Caki2 (cell line): Measurements from ENCODE around the gene PSMB5. TPM values are rescaled to one million over a fixed set of nuclear protein-coding genes. Genes with fewer than 3 reads are reported as not detected.
"Not testable (repeated sequence)": the region's sequence is repeated elsewhere in the genome, so short reads cannot be mapped to it uniquely, and the experiment has no call there.

ENCODE experiments used
- DNase-seq: peaks from one replicate; pipeline ENCODE4 v3.0.0-alpha.2; 2015; ENCODE audit warnings: low read depth
- in situ Hi-C: cut with HindIII; loops from 2 replicates; pipeline ENCODE4 v1.10.0; 2016; ENCODE audit warnings: low sequenced_read_pairs, low pct_unique_long_range_greater_than_20kb, mixed read lengths
- total RNA-seq: library from RNA; depleted of rRNA; stranded (reverse); fragments of >200 nt; shearing (Covaris generic); gene quantifications from 2 replicates; pipeline ENCODE4 v1.2.3, GENCODE V29; 2014; ENCODE audit warnings: low replicate concordance

The PSMB5 gene
- total RNA-seq, 1 experiment from 2014 or later, result 270 TPM

DNA sequence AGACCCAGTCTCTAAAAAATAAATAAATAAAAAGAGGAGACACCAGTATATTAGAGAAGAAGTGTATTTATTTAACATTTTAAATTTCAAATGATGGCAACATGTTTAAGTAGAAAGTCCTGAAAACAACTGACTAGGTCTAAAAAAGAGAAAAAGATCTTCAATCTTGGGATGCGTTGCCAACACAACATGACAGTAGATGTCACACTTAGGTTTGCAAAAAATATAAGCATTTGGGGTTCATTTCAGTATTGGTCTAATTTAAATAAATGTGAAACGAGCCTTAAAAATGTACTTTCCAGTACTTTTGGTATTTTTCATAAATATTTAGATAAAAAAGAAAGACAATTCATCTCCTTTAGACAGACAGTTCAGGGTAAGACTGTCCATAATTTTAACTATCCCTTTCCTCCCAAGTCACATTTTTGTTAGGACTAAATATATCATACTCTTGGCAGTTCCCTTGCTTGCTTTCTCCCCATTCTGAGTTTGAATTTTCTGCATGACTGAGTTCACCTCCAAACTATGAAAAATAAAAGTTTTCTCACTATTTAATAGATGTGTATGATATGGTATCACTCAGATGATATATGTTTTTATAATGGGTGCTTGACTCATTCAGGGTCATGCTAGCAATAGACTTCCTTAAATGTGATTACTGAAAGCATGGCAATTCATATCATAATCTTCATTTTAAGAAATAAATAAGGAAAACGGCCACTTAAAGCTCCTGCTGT is 29.1 kb downstream of the PSMB5 start:
- in situ Hi-C loops, result no loop called here
- DNase-seq, result no peak

DNA sequence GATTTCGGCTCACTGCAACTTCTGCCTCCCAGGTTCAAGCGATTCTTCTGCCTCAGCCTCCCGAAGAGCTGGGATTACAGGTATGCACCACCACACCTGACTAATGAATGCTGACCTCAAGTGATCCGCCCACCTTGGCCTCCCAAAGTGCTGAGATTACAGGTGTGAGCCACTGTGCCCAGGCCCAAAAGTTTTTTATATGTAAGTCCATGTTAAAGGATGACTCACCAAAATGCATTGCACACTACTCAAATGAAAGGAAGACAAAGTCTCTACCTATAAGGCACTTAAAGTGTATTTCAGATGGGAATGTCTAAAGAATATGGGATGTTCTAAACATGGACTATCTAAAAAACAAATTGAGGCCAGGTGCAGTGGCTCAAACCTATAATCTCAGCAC is 30.4 kb downstream of the PSMB5 start:
- in situ Hi-C loops, DNase-seq: not testable (repeated sequence)

DNA sequence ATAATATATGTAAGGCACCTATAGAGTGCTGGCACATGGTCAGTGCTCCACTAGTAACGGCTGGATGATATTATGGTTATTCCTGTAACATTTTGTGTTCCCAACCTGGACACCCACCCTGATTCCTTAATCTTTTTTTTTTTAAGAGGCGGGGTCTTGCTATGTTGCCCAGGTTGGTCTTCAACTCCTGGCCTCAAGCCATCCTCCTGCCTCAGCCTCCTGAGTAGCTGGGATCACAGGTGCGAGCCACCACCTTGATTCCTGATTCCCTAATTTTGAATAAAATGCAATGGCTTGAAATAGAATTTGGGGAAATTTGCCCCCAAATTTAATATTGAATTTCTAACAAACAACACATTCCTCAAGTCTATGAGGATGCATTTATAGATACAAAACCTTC is 32.1 kb downstream of the PSMB5 start:
- no peak for DNase-seq
- in situ Hi-C loops, result no loop called here

DNA sequence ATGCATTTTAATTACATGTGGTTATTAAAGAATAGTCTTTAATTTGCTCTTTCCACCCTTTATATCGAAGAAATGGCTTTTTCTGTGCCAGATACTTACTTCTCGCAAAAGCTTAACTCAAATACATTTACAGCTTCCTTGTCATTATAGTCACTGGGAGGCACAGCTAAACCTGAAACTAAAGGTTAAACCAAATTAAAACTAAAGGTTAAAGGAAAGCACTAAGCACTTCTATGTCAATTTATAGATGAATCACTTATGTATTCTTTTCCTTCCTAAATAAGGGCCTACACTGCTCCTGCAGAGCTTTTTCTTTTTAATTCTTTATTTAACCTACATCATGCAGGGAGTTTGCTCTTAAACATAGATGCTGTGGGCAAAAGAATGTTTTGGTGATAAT is 33.8 kb downstream of the PSMB5 start:
- in situ Hi-C loops, result no loop called here
- no peak for DNase-seq

DNA sequence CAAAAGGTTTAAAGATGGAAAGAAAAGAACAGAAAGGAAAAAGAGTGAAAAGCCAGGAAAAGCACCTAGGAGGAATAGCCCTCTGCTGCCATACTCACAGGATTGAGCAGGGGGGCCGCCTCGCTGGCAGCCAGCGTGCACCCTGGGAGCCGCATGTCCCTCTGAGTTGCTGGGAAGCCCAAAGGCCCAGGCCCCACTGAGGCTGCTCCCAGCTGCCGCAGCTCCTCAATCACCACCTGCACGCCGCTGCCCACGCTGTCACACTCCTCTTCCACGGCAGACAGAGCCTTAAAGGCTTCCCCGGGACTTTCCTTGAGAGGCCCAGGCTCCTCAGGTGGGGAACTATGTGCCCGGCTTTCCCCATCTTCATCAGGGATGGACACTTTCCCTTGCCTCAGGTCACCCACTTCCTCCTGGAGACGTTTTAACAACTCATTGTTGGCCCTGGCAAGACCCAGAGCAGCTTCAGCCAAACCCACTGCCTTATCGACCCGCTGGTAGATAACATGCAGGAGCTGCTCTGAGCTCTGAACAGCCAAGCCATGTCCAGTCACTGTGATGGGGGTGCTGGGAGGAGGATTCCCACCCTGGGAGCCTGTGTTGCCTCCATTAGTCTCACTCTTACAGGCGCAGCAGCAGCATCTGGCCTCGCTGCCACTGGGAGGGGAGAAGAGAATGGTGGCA is 36.2 kb downstream of the PSMB5 start:
- DNase-seq, result no peak
- in situ Hi-C loops, result no loop called here

DNA sequence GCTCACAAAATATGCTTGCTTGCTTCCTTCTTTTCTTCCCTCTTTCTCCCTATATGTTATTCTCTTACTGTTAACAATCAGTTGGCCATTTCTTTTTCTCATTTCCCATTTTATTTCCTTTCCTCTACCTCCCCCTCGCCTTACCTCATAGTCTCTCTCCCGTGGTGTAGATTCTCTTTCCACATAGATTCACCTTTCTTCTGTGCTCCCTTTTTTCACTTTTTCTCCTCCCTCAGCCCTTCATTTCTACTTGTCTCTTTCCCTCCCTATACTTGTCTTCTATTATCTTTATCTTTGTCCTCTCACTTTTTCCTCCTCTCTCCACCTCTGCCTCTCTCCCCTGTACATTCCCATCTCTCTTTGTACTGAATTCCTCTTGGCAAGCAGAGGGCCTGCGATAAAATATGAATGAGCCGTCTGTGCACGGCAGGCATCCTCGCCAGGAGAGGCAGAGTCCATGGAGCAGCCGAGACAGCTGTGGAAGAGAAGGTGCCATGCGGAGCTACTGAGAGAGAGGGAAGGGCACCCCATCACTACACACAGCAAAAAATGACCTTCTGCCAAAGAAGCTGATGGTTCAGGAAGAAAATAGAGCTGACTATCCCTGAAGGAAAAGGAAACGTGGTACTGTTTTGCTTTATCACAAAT is 36.9 kb downstream of the PSMB5 start:
- no peak for DNase-seq
- in situ Hi-C loops, result no loop called here

DNA sequence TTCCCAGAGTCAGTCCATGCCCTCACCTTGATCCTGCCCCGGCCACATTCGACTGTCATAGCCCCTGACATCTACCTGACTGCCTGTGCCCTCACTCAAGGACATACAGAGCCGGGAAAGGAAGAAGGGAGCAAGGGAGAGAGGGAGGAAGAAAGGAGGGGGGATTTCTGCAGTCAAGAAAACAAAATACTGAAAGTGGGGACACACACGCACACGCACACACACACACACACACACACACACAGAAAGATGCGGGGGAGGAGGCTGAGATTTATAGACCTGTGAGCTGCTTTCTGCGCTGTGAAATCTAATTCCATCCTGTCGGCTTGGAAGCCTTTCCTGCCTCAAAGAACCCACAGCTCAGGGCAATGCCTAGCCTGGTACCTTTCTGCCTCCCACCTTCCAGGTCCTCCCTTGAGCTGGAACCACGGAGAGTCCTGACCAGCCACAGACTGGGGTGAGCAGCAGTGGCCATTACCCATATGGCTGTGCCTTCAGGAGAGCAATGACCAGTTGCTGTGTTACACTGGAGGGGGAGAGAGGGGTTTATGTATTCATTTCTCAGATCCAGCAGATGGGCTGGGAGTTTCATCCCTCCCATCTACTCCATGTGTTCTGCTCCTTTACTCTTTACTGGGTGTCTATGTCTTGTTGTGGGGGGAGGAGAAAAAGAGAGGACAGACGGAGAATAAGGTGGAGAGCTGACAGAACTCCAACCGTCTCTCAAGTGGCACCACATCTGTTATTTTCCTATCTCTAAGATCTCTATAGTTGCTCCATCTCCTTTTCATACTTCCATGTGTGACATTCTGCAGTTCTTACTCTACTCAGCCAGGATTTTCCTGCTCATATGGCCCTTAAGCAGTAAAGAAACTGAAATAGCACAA is 37.7 kb downstream of the PSMB5 start:
- in situ Hi-C loops, result no loop called here

DNA sequence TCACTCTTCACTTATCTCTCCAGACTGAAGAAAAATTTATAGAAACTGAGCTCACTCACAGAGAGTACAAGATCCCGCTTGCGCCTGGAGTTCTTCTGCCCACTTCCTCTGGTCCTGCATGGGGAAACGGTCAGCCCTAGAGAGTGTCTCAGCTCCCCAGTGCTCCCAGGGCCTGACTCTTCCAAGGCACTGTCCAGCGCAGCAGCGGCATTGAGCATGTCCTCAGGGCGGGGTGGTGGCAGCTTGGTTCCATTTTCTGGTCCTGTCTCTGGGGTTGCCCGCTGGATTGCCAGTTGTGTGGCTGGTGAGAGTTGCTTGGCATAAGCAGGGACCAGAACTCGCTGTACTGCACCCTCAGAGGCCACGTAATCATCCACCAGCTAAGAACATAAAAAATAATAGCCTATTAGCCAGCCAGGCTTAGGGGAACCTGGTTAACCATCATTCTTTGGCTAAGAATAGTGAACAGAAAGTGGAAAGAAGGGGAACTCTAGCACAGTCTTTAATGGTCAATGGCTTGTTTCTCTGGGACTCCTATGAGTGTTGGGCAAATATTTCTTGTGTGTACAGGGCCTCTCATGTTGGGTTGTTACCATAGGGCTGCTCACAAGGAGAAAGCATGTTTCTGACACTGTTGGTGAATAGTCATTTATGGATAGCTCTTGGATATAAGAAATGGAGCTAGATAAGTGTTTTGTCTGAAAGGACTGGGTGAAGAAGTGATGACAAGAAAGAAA is 38.6 kb downstream of the PSMB5 start:
- DNase-seq, result no peak
- in situ Hi-C loops, result no loop called here

More for the DNA sequence above, 37.7 kb downstream of the PSMB5 start:
- DNase-seq, result no peak

DNA sequence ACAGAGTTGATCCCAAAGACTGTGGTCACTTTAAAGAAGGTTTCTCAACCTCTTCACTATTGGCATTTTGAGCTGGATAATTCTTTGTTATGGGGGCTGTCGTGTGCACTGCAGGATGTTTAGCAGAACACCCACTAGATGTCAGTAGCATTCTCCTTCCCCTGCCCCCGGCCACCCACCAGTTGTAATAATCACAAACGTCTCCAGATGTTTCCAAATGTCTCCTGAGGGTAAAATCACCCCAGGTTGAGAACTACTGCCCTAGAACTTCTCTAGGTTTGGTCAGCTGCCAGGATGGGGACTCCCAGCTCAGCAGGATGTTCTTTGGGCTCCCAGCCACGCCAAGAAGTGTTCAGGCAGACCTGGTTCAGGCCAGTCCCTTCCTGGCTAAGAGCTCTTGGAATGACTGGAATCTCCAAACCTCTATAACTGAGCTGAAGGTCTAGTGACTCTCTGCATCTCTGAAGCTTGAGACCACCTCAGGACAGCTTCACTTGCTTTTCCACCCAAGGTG is 39.9 kb downstream of the PSMB5 start:
- in situ Hi-C loops, result no loop called here
- DNase-seq, result no peak

DNA sequence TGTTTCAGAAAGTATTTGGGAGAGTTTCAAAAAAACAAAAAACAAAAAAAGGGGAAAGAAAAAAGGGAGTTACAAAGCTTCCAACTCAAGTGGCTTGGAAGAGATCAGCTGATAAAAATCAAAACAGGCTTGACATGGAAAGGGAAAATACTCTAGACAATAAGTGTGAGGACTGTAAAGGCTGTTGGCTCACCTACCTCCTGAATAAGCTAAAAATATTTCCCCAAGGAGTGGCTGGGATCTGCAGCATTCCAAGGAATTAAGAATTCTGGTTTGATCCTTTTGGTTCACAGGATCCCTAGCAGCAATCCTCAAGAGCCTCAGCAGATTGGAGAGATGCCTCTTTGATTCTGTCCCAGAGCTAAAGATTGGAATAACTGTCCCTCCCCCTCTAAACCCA is 41.2 kb downstream of the PSMB5 start:
- in situ Hi-C loops, result no loop called here
- no peak for DNase-seq

DNA sequence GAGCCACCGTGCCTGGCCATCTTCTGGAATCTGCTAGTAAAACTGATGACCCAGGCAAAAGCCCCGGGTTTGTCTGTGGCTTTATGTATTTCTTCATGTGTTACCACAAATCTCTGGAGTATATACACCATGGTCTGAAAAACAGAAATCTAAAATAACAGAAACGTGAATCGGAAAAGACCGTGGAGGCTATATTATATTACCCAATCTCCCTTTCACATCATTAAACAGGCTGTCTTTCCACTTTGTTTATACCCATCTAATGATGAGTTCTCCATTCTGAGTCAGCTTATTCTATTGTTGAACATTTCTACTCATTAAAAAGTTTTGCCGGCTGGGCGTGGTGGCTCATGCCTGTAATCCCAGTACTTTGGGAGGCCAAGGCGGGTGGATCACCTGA is 42.8 kb downstream of the PSMB5 start:
- in situ Hi-C loops, result no loop called here
- no peak for DNase-seq

DNA sequence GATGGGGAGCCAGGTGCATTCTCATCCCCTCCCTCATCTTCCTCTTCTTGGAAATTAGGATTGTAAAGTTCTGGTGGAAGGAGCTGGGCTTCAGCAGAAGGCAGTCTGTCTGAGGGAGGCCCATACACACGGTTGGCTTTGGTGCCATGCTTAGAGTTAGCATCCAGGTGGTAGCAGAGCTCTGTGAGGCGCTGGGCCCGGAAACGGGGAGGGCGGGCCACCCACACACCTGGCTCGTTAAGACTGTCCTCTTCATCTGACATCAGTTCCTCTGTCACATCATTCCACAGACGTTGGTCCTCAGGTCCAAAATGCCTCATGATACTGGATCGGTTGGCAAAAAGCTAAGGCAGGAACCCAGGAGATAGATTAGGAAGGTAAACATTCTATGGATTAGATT is 47.4 kb downstream of the PSMB5 start:
- DNase-seq, result no peak

DNA sequence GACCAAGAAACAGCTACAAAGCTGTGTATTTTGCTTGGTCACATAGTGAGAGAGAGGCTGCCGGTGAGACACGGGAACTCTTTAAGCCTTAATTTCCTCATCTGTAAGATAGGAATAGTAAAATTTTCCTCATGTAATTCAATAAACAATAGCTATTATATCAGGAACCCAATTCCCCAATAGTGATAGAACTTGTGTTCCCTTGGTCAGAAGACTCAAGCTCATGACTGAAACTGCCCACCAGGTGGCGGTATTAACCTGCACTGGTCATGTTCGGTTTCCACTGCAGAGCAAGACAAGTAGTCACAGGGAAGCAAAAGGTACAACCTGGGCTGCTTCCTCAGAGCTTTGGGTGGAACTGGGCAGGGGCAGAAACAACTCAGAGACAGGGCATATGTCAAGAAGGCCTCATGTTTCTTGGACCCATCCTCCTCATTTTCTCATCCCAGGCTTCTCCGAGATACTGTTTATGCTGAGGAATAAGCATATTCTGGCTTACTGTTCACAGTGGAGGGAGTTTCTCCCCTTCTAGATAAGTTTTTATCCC is 48.1 kb downstream of the PSMB5 start:
- in situ Hi-C loops, result no loop called here
- peak; percentile 54 for DNase-seq

More for the DNA sequence above, 47.4 kb downstream of the PSMB5 start:
- in situ Hi-C loops, result no loop called here

DNA sequence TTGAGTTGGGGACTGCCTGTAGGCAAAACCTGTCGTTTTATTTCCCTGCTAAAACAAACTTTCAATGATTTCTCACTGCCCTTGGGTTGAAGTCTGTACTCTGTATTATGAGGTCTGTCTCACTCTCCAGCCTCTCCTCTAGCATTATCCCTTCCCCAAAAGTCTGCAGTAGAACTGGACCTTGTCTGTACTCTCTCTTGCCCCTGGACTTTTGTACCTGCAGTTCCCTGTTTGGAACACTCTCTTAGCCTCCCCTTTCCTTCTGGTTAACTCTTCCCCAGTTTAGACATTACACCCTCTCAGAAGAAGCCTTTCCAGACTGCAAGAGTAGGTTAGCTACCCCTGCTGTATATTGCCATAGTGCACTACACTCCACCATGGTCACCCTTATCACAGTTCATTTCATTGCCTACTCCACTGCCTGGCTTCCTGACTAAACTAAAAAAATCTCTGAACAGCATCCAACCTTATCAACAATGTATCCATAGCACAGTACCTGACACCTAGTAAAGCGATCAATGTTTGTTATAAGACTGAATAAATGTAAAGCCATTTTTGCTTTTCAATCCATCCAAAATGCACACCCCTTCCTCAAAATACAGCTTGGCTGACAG is 48.7 kb downstream of the PSMB5 start:
- in situ Hi-C loops, result no loop called here
- DNase-seq, result no peak

DNA sequence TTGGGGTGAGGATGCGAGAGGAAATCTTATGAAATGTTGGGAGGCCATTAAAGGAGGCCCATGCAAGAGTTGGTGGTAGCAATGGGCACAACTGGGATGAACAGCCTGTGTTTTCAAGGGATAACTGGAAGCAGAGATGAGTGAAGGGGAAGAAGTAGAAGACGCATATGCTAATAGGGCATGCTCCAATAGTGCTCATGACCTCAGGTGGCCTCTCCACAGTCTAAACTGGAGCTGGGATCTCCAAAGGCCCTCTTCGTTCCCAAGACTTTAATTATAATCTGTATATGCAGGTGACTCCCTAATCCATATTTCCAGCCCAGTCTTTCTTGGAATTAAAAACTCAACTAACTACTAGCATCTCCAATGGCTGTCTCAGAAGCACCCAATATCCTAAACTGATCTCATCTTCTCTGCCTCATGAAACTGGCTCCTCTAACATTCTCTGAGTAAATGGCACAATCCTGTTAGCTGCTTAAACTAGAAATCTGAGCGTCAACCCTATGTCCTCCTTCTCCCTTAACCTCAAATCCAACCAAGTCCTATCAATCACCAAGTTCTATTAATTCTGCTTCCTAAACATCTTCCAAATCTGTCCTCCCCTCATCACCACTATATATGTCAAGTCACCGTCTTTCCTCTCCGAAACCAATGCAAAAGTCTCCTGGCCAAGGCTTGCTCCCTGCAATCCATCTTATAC is 49.6 kb downstream of the PSMB5 start:
- DNase-seq, result no peak
- in situ Hi-C loops, result no loop called here

DNA sequence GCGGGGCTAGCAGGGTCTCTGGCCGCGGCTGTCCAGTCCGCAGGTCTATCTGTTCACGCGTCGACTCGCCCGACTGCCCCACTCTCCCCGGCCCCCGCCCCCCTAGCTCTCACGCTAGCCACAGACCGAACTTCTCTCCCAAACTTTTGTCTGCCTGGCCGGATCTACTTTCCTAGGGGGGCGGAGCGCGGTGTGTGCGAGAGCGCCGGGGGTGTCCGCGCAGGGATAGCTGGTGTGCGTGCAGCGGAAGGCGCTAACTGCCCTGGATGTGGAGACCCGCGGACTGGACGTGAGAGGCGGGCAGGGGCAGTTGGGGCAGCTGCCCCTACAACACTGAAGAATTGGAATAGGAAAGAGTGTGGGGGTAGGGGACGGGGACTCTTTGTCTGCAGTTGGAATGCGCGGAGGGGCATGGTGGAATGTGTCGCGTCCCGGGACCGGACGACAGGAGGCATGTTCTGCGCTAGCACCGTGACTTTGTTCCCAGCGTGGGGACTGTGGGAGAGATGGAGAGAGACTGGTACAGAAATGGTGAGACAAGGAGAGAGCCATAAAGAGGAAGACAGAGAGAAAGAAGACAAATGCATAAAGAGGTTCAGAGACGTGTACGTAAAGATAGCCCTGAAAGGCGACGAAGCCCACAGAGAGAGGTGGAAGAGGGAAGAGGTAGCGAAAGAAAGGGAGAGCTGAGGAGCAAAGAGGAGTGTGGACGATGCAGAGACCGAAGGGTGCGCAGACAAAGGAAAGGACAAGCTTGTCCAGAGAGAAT is 52.0 kb downstream of the PSMB5 start, which contains the start of gene AJUBA:
Gene AJUBA (minus strand): TSS at position 75 of the 769 bp plus-strand sequence. CDS start 285 bp downstream, outside the sequence.
- in situ Hi-C loops, result no loop called here
- peak; percentile 83 for DNase-seq
